SIG-M5 treated with dmso at 0.1 percent for 504 hours (cell line): ENCODE data around the gene WNT3.
"Not testable (repeated sequence)": the region's sequence is repeated elsewhere in the genome, so short reads cannot be mapped to it uniquely, and the experiment has no call there.

Experiments
- DNase-seq: peaks from one replicate; lab custom pipeline; 2025; ENCODE audit not compliant: unreplicated experiment; lab: John Stamatoyannopoulos, UW

Gene WNT3

GRCh38 chr17:46788300-46788699, 30.2 kb downstream of the WNT3 start:
- no peak for DNase-seq

- no peak for DNase-seq
These were observed 31.0 kb downstream of the WNT3 start for GRCh38 chr17:46787478-46787877.

GRCh38 chr17:46785696-46786095, 32.8 kb downstream of the WNT3 start:
- no peak for DNase-seq

- no peak for DNase-seq
These were observed 35.4 kb downstream of the WNT3 start for GRCh38 chr17:46783031-46783593.

GRCh38 chr17:46782250-46782953, 36.1 kb downstream of the WNT3 start:
- no peak for DNase-seq

DNA sequence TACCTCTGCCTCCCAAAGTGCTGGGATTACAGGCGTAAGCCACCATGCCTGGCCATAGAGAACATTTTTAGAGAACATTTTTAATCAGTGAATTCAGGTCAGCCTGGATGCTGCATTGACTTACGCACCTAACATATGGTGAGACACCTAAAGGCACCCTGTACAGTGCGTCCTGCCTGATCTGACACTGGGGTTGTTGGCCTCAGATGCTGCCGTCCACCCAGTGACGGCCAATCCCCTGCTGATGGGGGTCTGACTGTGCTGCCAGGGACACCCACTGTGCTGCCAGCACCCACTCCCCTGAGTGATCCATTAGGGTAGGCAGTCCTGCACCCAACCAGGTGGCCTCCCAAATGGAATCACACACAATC, 38.5 kb downstream of the WNT3 start:
- no peak for DNase-seq

- DNase-seq: peak; percentile 35
These were observed 40.3 kb downstream of the WNT3 start for GRCh38 chr17:46777943-46778915.

DNA sequence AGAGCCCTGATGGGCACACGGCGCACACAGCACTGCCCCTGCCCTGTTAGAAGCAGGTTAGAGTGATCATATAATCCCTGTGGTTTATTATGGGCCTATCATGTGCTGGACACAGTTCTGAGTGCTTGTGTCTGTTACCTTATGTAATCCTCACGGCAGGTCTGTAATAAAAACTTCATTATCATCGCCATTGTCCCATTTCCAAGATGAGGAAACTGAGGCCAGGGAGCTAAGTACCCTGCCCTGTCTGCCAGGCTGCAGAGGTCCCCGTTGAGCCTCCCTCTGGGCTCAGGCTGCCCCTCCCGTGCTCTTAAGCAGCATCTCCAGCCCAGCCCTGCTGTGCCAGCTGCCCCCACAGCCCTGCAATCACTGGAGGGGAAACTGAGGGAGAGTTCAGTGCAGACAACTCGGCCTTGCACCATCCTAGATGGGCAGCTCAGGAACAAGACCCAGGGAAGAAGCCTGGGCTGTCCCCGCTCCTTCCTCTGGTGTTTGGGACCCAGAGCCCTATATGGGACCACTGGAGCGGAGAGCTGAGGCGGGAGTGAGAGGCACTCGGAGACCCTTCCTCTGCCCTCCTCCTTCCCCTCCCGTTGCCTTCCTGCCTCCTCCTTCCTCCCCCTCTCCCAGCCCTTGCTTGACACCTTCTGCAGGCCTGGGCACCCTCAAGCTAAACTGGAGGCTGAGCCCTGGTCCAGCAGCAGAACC, 42.0 kb downstream of the WNT3 start:
- DNase-seq: no peak

DNA sequence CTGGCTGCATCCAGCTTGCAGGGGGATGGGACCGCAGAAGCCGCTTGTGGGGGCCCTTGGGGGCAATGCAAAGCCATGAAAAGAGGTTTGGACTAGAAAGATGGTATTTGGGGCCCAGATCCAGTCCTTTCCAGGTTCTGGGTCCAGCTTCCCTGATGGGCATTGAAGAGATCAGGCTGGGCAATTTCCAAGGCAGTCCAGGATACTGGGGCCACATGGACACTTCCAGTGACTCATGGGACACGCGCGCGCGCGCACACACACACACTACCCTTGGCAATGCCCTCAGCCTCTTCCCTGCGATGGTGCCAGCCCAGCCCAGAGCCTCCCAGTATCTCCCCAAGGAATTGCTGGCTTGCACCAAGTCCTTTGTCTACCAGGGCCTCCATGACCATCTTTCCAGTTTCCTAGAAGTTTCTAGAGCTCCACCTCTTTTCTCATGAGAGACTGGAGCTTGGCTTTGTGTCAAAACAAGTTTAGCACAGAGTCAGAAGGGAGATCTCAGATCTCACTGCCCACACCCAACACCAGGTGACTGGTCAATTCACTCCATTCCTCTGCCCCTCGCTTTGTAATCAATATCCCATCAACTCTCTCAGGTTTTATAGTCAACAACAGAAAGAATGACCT, 44.3 kb downstream of the WNT3 start:
- DNase-seq: no peak

DNA sequence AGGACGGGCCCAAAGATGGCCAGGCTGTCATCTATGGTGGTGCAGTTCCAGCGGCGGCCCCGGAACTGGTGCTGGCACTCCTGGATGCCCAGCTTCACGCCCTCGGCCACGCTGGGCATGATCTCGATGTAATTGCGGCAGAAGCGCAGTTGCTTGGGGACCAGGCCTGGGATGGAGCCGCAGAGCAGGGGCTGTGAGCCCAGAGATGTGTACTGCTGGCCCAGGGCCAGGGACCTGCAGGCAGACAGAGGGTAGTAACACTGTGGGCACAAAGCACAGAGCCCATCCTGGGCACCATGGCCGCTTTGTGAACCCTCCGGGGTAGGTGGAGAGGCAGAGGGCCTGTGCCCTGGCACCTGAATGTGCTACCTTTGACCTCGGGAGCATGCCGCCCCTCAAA, 44.8 kb downstream of the WNT3 start:
- no peak for DNase-seq

GRCh38 chr17:46773221-46773605, 45.3 kb downstream of the WNT3 start:
- DNase-seq: peak; percentile 26

DNA sequence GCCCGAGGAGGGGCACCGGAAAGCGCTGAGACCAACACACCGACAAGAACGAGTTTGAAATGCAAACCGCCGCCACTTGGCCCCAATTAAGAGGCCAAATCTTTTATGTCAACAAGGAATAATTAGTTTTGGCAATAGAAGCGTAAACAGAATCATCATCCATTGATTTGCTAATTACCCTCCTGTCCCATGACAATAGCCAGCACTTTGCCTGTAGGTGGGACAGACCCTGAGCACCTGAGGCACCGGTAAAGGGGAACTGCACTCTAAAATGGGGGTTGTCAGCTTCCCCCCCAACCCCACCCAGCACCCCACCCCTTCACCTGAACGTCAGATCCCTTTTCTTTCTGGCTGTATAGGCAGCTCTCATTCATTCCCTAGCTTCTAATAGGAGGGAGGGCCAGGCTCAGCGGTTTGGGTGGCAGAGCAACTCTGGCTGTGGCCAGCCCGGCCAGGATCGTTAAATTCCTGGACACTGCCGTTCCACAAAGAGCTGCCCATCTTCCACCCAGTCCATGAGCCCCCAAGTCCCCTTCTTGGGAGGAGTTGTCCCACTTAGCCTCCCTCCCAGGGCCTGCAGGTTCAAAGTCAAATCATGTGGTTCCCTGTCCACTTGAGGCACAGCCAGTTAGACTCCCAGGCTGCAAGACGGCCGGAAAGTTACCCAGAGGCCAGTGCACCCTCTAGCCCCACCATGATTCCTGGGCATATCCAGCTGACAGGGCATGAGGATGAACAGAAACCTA, 45.8 kb downstream of the WNT3 start:
- no peak for DNase-seq

DNA sequence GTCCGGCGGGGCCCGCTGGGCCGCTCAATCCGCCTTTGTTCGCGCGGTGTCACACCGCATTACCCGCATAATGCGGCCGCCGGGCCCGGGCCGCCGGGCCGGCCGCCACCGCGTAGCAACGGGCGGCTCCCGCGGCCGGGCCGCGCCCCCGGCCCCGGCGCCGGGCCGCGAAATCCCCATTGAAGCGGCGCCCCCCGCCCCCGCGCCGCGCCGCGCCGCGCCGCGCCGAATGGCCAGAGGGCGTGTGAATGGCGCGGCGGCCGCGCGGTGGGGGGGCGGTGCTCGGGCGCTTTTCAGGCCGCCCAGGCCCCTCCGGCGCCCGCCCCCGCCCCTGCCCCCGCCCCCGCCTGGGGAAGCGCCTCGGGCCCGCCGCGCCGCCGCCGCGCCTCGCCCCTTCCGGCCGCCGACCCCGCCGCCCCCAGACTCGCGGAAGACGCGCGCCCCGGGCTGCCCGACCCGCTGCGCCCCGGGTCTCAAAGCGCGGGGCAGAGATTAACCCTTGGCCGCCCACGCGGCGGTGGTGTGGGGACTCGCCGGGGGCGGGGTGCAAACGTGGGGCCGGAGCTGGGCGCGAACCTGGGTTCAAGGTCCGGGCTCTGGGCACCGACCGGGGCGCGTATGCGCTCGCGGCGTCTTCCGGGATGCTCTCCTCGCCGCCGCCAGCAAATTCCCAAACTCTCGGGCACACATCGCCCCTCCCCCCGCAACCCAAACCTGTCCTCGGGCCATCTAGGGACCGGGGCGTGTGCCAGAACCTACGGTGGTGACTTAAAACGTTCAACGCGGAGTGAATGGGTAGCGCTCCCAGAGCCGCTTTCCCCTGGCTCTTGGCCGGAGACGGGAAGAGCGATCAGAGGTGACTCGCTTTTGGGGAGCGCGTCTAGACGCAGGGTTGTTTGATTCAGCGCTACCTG, 46.7 kb downstream of the WNT3 start:
- DNase-seq: no peak

GRCh38 chr17:46770818-46771560, 47.5 kb downstream of the WNT3 start:
- DNase-seq: no peak

DNA sequence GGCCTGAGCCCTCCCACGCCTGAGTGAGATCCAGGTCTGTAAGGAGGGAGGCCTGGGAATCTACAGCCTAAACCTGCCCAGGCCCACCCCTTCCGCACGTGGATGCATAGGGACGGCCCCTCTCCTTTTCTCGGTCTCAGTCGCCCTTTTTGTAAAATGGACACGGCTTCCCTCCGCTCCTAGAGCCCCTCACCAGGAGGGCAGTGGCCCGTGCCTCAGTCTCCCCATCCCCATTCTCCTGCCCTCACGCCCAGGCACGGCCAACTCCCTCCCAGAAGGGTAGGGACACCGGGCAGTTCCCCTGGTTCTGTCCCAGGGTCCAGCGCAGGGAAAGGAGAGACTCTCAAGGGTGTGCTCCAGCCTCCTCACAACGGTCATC, 48.1 kb downstream of the WNT3 start:
- no peak for DNase-seq

DNA sequence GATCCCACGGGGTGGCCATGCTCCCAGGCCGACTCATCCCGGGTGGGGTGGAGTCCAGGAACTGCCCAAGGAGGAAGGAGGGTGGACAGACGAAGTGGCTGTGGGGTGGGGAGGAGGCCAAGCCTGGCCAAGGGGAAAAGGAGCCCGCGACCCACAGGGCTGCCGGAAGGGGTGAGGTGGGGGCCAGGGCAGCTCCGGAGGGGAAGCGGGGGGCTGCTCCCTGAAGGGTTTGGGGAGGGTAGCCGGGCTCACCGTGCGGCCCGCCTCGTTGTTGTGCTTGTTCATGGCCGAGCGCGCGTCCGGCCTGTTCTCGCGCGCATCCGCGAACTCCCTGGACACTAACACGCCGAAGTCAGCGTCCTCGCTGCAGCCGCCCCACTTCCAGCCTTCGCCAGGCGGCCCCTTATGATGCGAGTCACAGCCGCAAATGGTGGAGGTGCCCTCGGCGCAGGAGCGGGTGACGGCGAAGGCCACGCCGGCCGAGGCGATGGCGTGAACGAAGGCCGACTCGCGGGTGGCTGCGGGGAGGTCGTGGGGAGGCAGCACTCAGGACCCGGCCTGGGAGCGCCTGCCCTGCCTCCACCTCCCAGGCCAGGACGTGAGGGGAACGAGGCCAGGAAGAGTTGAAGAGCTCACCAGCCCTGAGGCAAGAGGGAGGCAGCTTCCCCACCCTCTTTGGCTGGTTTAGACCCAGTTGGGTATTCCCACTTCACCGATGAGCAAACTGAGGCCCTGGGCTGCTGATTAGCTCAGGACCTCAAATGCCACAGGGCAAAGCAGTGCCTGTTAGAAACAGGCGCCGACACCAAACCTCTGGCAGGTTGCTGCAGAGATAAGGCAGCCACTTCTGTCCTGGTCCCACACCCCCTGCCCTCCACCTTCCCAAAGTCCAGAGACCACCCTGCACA, 48.7 kb downstream of the WNT3 start:
- DNase-seq: no peak

GRCh38 chr17:46768896-46769295, 49.6 kb downstream of the WNT3 start:
- not testable (repeated sequence) for DNase-seq

DNA sequence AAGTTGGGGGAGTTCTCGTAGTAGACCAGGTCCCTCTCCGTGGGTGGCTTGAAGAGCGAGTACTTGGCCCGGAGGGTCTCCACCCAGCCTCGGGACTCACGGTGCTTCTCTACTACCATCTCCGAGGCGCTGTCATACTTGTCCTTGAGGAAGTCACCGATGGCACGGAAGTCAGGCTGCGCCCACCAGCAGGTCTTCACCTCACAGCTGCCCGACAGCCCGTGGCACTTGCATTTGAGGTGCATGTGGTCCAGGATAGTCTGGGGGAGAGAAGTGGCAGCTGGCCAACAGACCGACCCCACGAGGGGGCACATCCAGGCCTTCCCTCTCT, 50.0 kb downstream of the WNT3 start:
- no peak for DNase-seq
